Erythroblast (primary cell): Measurements from ENCODE around the gene APP.
"Not testable (repeated sequence)": the region's sequence is repeated elsewhere in the genome, so short reads cannot be mapped to it uniquely, and the experiment has no call there.

Experiments
- DNase-seq, 2 experiments: peaks; one replicate each; lab custom pipeline; 2025; lab: John Stamatoyannopoulos, UW
- GATA1 ChIP-seq: IDR thresholded peaks from 2 replicates; pipeline ENCODE4 v1.6.1; 2011; ENCODE audit warnings: low read depth, mild to moderate bottlenecking, control low read depth, low read length, moderate library complexity
- POLR2A ChIP-seq: IDR thresholded peaks from 2 replicates; pipeline ENCODE4 v1.6.1; 2011; ENCODE audit warnings: mild to moderate bottlenecking, low read length

APP gene

GRCh38 chr21:25934130-25934529 lies 236.4 kb downstream of the APP start:
- TF ChIP-seq GATA1 (no peak), POLR2A (no peak)
- no peak for DNase-seq

GRCh38 chr21:25931765-25932164 lies 238.8 kb downstream of the APP start:
- TF ChIP-seq GATA1: no peak
- no peak for TF ChIP-seq POLR2A
- no peak for DNase-seq

GRCh38 chr21:25929856-25930520 lies 240.6 kb downstream of the APP start:
- DNase-seq: no peak
- no peak for TF ChIP-seq GATA1
- TF ChIP-seq POLR2A: no peak

GRCh38 chr21:25927195-25927880 lies 243.2 kb downstream of the APP start:
- DNase-seq: no peak
- TF ChIP-seq POLR2A: no peak
- TF ChIP-seq GATA1: no peak

- DNase-seq: no peak
- TF ChIP-seq POLR2A (no peak), GATA1 (no peak)
Observed at GRCh38 chr21:25925936-25926335, 244.6 kb downstream of the APP start.

- TF ChIP-seq POLR2A (no peak), GATA1 (no peak)
- no peak for DNase-seq
Observed at GRCh38 chr21:25925064-25925800, 245.3 kb downstream of the APP start.

GRCh38 chr21:25918152-25918551 lies 252.4 kb downstream of the APP start:
- DNase-seq: not testable (repeated sequence)

- DNase-seq: no peak
- no peak for TF ChIP-seq POLR2A
- TF ChIP-seq GATA1: no peak
Observed at GRCh38 chr21:25916226-25916625, 254.3 kb downstream of the APP start.

- no peak for TF ChIP-seq GATA1
- TF ChIP-seq POLR2A: no peak
- no peak for DNase-seq
Observed at GRCh38 chr21:25913479-25913878, 257.1 kb downstream of the APP start.

GRCh38 chr21:25912402-25912746 lies 258.2 kb downstream of the APP start:
- no peak for DNase-seq
- no peak for TF ChIP-seq GATA1
- no peak for TF ChIP-seq POLR2A

- TF ChIP-seq GATA1: no peak
- no peak for TF ChIP-seq POLR2A
- no peak for DNase-seq
Observed at GRCh38 chr21:25911730-25912401, 258.7 kb downstream of the APP start.

GRCh38 chr21:25910809-25911208 lies 259.8 kb downstream of the APP start:
- DNase-seq: no peak
- TF ChIP-seq GATA1: no peak
- no peak for TF ChIP-seq POLR2A

- DNase-seq: no peak
- no peak for TF ChIP-seq GATA1
- no peak for TF ChIP-seq POLR2A
Observed at GRCh38 chr21:25909341-25909740, 261.2 kb downstream of the APP start.

GRCh38 chr21:25908495-25908894 lies 262.1 kb downstream of the APP start:
- TF ChIP-seq GATA1 (no peak), POLR2A (no peak)
- no peak for DNase-seq
